Anterior cingulate cortex (tissue), 58 donors: ENCODE data around the gene SPATS2L.
A peak's percentile ranks its signal among the peaks of the same experiment; 100 is the strongest.

Experiments
- DNase-seq, 58 donors: peaks; one replicate each; lab custom pipeline; 2025; lab: John Stamatoyannopoulos, UW

The SPATS2L gene

DNA sequence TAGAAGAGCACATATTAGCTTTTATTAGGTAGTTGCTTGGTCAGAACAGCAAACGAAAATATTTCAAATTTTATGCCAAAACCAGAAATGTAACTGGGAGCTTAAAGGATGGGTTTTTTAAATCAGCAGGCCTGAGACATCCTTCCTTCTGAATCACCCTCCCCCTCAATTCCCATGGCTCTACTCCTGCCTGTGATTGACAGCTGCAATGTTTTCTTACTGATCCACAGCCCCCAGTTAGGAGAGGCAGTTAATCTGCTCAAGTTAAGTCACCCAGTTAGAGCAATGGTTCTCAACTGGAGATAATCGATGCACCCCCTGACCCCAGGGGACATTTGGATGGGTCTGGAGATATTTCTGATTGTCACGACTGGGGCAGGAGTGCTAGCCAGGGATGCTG lies 178.4 kb downstream of the SPATS2L start:
- DNase-seq: no peak

DNA sequence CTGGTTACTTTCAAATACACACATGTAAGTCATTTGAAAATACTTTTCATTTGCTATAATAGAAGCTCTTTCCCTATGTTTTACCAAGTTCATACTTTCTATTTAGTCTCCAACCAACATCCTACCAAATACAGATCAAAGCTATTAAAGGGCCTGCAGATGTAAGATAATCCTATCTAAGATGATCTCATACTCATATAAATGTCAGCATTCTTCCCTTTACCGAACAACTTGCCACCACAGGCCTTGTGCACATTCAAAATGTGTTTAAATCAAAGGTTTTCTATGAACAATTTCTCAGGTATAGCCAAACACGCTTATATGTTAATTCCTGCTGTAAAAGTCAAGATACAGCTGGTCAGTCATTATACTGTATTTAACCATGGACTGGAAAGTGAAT lies 180.0 kb downstream of the SPATS2L start:
- no peak for DNase-seq

DNA sequence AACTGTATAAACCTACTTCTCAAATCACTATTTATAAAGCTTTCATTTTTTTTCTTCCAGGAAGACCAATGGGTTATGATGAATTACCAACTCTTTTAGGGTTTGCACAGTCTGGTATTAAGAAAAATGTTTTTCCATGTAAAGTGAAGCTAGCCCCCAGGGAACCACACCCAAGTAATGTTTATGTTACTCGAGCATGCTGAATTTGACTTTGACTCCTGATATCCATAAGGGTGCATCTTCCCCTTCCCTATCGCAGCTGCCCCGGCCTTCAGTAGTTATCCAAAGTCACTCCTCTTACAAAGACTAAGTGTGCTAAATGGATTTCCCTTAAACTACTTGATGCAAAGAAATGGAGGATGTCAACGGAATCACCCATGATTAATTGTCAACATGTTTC lies 181.7 kb downstream of the SPATS2L start:
- no peak for DNase-seq

DNA sequence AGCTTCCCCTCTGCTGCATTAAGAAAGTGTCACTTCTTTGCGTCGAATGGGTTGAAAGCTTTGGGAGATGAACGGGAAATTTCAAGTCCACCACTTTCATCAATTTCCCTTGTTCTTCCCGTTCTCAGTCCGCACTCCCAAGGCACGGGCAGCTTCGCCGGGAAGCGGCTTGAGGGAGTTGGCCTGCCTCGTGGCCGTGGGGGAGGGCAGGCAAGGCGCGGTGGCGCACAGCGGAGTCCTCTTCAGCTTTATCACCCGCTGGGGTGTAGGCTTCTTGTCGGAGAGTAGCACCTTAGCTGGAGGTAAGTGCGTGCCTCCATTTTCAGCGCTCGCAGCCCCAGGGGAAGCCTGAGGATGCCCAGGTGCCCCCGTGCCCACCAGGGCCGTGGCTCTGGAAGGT lies 183.5 kb downstream of the SPATS2L start:
- no peak for DNase-seq

DNA sequence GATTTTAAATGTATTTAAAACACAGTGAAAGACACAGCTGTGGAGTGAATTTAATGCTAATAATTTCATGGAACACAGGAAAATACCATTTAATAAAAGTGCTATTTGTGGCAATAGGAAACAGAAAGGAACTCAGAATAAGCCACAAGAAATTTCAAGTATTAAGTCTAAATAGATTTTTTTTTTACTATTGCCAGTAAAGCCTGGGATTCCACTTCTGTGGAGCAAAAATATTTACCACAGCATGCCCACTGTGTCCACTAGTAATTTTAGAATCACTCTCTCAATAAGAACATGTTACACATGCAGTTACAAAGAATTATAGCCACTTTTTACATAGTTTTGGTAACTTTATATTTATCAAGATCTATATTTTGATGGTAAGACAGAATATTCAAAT lies 186.2 kb downstream of the SPATS2L start:
- DNase-seq: no peak

GRCh38 chr2:200494048-200494447 lies 187.6 kb downstream of the SPATS2L start:
- no peak for DNase-seq

- DNase-seq: no peak
These were observed 190.2 kb downstream of the SPATS2L start for GRCh38 chr2:200496696-200497095.

DNA sequence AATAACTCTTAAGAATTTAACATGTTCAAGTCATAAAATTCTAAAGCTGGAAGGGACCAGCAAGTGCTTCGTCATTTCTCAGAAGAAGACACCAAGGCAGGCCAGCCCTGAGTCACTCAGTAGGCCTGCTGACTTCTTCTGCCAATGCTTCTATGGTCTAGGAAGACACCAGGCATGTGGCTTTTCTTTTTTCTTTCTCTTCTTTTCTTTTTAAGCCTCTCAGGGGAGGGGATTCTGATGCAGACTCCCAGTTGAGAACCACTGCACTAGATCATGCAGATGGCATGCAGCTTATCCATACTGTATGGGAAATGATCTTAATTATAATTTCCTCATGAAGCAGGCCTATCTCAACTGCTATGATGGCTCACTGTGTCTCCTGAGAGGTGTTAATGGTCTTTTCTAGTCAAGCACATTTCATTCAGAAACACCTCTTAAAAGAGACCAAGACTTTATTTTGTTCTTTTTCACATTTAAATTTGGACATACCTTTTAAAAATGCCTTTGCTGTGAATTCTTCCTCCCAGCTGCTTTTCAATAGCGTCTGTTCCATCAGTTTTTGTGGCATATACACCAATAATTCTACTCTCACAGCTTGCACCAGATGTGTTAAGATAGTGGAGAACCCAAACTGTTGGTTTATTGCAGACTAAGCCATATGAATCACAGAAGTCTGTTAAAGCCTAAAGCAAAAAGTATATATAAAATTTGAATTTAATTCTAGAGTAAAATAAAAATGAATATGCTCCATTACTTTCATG lies 192.1 kb downstream of the SPATS2L start:
- DNase-seq: no peak

GRCh38 chr2:200502196-200502595 lies 195.7 kb downstream of the SPATS2L start:
- DNase-seq: no peak

- DNase-seq: no peak
These were observed 200.2 kb downstream of the SPATS2L start for GRCh38 chr2:200506679-200507078.

DNA sequence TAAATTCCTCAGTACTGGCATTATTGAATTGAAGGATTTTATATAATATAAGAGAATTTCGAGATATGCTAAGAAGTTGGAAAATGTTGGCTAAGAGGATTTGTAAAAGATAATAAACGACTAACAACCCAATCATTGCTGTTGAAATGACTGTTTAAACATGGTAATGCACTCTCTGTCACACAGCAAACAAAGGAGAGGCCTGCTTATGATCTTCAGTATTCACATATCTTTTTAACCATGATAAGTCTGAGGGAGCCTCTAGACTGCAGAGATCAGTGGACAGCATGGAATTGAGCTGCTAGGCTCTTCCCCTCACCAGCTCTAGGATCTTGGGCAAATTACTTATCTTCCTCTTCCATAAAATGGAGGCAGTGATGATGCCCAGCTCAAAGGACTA lies 200.7 kb downstream of the SPATS2L start:
- DNase-seq: no peak

GRCh38 chr2:200509235-200509611 lies 202.7 kb downstream of the SPATS2L start:
- DNase-seq: peak in 9 of 58 donors; percentile 6 to 39 (median 15)

DNA sequence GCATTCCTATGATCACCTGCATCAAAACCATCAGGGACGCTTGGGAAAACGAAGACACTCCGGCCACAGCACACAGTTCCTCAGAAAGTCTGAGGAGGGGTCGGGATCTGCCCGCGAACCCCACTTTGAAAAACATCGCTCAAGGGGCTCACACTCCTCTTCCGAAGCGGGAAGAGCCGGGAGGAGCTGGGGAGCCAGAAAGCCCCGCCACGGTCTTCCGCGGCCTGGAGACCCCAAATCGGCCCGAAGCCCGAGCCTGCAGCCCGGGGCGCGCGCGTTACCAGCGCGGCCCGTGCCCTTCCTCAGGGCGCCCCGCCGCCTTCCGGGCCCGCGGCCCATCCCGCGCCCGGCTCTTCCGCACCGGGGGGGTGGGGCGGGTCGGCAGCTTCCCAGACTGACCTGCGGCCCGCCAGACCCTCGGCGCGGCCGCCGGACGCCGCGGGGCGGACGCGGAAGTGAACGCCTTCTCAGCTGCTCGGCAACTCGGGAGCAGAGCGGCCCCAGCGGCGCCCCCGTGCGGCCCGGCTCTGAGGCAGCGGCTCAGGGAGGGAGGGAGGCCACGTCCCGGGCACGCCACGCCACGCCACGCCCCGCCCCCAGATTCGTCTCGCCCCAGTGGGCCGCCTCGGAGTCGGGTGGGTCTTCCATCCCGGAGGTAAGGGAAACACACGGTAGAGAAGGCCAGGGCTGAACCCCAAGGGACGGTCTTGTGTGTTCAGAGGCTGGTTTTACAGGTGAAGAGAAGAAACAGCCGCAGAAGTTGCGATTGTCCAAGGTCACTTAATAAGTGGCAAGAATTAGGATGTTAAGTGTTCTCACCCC lies 203.3 kb downstream of the SPATS2L start, which contains the start of gene KCTD18:
TSS of gene KCTD18 (minus strand) at position 457 of the 822 bp plus-strand sequence. CDS start 3,052 bp downstream, outside the sequence.
- DNase-seq: peak; percentile 16 to 94 (median 85)

- no peak for DNase-seq
These were observed 208.7 kb downstream of the SPATS2L start for GRCh38 chr2:200515155-200515554.

DNA sequence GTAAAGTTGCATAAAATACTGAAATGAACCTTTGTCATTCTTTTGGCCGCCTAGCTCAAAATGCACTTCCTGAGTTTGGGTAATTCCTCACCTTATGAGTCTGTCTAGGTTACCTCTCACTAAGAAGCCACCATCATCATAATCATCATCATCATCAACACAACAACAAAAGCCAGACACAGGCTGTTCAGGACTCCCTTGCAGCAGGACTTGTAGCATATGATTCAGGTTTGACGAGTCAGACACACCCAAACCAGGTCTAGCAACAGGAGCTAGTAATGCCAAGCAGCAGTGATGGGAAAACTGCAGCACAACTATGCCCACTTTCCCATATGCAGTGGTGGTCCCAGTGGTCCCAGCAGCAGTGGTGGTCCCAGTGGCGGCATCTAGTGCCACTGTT lies 216.7 kb downstream of the SPATS2L start:
- DNase-seq: no peak

DNA sequence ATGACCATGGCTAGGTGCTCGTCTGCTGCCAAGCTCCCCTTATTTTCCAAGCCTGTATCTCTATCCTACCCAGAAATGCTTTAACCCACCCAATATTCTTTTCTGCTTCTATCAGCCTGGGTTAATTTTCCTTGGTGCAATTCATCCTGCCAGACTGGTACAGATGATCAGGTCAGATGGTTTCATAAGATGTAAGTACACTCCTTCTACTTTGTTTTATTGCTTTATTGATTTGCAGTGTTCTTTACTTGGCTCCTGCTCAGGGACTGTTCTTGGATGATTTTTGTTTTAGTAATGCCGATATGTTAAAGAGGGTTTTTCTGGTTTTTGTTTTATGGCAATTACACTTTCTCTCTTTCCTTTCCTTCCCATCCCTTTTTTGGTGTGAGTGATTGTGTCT lies 217.1 kb downstream of the SPATS2L start:
- DNase-seq: no peak

DNA sequence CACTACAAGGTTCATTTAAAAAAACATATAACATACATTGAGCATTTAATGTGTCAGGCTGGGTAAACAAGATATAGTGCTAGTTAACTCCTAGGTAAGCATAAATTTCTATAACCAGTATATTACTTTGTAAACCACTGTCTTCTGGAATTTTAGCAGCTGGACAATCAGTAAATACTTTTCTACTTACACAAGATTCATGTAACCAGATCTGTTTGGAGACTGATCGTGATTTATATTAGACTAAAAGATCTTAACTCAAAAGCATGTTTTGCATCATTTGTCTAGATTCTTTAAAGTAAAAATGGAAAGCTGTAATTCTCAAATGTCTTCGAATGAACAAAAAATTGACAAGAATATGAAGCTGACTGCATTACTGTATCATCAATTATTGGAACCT lies 218.6 kb downstream of the SPATS2L start:
- no peak for DNase-seq

DNA sequence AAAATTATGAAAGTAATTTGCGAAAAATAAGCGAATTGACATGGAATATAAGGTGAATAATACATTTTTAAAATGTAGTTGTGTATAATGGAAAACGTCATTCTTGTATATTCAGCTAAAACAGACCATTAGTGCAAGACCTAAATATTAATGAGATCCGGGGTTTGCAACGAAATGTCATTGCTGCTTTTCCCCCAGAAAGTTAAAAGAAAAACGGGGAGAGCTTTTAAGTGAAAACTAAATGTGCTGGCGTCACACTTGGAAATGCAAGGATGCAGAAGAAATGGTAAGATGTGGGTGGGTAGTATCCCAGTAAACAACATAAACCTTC lies 219.0 kb downstream of the SPATS2L start:
- no peak for DNase-seq

- peak; percentile 46 to 97 (median 90) for DNase-seq
These were observed 219.6 kb downstream of the SPATS2L start, which contains the start of gene SGO2 for GRCh38 chr2:200525882-200526651. Gene SGO2, plus strand, starts transcription at chr2:200526207. Its CDS starts 6,769 bp downstream, at chr2:200532976.

DNA sequence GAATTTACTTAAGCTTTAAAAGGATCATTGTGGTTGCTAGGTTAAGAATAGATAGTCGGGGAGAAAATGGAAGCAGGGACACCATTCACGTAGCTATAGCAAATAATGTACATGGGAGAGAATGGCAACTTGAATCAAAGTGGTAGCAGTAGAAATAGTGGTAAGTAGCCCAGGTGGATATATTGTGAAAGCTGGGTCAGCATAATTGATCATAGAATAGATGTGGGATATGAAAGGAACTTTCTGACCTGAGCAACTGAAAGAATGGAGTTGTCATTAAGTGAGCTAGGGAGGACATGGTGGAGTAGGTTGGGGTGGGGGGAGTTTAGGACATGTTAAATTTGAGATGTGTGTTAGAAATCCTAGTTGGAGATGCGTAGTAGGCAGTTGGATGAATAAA lies 221.7 kb downstream of the SPATS2L start:
- DNase-seq: no peak
